GM15510 (cell line): ENCODE measurements around the gene KIAA1671.

Experiments
- POLR2A ChIP-seq: IDR thresholded peaks from 3 replicates; pipeline ENCODE4 v1.6.1; 2011; ENCODE audit warnings: borderline replicate concordance; ENCODE audit not compliant: insufficient read length; ENCODE audit errors: extremely low read depth

KIAA1671 gene

GRCh38 chr22:25069758-25070481, 117.4 kb downstream of the KIAA1671 start:
- no peak for TF ChIP-seq POLR2A

- no peak for TF ChIP-seq POLR2A
Observed at GRCh38 chr22:25070956-25071355, 118.4 kb downstream of the KIAA1671 start.

GRCh38 chr22:25071720-25072119, 119.2 kb downstream of the KIAA1671 start:
- no peak for TF ChIP-seq POLR2A

GRCh38 chr22:25072406-25072805, 119.9 kb downstream of the KIAA1671 start:
- no peak for TF ChIP-seq POLR2A

- no peak for TF ChIP-seq POLR2A
Observed at GRCh38 chr22:25076336-25076735, 123.8 kb downstream of the KIAA1671 start.

- TF ChIP-seq POLR2A: no peak
Observed at GRCh38 chr22:25077056-25077455, 124.5 kb downstream of the KIAA1671 start.

GRCh38 chr22:25077964-25078363, 125.4 kb downstream of the KIAA1671 start:
- no peak for TF ChIP-seq POLR2A

GRCh38 chr22:25078591-25078990, 126.1 kb downstream of the KIAA1671 start:
- TF ChIP-seq POLR2A: no peak

GRCh38 chr22:25080855-25081254, 128.3 kb downstream of the KIAA1671 start:
- no peak for TF ChIP-seq POLR2A

GRCh38 chr22:25081409-25081824, 128.9 kb downstream of the KIAA1671 start:
- no peak for TF ChIP-seq POLR2A

GRCh38 chr22:25082096-25082495, 129.6 kb downstream of the KIAA1671 start:
- TF ChIP-seq POLR2A: no peak

GRCh38 chr22:25083056-25083806, 130.7 kb downstream of the KIAA1671 start:
- TF ChIP-seq POLR2A: no peak

GRCh38 chr22:25083807-25084200, 131.3 kb downstream of the KIAA1671 start:
- no peak for TF ChIP-seq POLR2A

GRCh38 chr22:25084405-25085107, 132.0 kb downstream of the KIAA1671 start:
- TF ChIP-seq POLR2A: no peak

GRCh38 chr22:25085156-25085555, 132.6 kb downstream of the KIAA1671 start:
- no peak for TF ChIP-seq POLR2A
